Measurements from ENCODE around the gene SLC39A7.
A peak's percentile ranks its signal among the peaks of the same experiment; 100 is the strongest.

SLC39A7 gene

DNA sequence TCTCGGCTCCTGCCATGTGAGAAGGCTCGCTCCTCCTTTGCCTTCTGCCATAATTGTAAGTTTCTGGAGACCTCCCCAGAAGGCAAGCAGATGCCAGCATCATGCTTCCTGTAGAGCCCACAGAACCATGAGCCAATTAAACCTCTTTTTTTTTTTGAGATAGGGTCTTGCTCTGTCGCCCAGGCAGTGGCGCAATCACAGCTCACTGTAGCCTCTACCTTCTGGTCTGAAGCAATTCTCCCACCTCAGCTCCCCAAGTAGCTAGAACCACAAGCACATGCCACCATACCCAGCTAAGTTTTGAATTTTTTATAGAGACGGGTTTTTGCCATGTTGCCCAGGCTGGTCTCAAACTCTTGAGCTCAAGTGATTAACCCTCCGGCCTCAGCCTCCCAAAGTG is 36.2 kb downstream of the SLC39A7 start:
- no peak for DNase-seq (ENCODE audit: low spot score)

DNA sequence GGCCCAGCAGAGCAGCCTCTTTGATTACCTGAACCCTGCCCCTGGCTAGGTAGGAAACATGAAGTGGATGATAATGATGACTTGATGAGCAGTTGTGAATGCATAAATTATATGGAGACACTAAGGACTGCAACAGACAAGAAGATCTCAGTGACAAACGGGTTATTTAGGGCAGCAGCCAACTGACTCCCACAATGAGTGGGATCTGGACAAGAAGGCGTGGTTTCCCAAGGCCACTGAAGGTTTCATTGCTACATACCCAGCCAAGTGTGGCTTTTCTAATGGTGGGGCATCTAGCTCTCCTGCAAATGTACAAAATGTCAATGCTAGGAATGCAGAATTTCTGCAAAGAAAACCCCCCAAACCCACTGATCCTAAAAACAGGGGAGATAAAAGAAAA is 37.1 kb downstream of the SLC39A7 start:
- DNase-seq (ENCODE audit: low spot score): no peak

DNA sequence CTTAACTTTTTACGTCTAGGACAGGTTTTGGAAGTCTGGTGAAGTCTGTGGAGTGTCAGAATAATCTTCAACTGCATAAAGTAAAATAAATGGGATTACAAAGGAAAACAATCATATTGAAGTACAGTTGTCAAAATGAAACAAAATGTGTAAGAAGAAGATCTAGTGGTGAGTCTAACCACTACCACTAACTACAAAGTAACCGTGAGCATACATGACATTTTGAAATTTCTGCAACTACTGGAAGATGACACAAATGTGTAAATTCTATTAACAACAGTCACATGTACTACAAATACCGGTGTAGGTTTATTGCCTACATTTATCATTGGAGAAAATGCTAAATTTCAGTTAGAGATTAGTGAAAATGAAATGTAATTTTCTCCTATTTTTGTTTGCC is 41.3 kb downstream of the SLC39A7 start:
- no peak for DNase-seq (ENCODE audit: low spot score)

DNA sequence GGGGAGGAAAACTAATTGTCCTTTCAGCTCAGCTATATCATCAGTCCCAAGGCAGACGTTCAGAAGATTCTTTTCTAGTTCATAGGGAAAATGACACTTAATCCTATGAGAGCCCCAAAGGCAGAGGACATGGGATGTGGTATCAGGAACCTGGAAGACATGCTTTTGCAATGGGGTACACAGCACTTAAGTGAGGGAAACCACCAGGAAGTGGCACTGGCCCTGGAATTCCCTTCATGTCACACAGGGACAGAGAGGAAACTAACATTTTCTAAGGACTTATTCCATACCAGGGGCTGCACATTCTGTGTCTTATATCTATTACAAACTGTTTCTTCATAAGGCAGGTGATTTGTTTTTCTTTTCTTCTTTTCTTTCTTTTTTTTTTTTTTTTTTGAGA is 42.8 kb downstream of the SLC39A7 start:
- DNase-seq (ENCODE audit: low spot score): no peak

DNA sequence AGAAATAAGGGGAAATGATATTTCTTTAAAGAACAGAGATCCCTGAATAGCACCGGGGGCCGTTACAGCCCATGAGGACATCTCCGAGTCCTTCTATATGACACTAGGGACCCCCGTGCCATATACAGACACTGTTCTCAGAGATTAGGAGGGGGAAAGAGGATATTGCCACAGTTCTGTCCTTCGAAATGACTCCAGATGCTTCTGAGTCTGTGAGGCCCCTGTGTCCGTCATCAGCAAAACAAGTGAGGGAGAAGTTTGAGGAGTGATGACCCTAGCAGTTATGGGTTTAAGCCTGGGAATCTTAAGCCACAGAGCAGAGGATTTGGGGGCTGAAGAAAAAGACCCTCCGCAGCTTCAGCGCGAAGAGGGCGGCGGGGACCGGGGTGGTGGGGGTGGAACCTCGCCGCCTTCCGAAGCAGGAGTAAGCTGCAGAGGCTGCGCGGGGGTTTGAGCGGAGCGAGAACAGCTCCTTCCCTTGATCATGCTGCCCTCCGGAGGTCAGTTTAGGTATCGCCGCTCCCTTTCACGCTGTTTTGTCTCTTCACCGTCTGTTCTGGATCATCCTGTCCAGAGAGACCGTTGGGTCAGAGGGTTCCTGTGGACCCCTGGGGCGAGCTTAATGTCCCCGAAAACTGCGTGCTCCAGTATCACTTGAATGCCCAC is 47.4 kb downstream of the SLC39A7 start:
- DNase-seq (ENCODE audit: low spot score): peak; percentile 94

DNA sequence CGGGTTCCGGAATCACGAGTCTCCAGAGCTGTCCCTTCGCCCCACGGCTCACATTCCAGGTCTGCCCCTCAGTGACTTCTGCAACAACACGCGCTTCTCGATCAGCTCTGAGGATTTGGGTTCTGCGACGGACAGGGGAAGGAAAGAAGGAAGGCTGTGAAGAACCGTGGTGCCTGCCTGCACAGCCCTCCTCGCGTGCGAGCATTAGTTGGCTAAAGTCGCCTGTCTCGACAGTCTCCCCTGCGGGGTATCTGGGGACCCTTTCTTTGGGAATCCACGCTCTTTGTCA is 47.9 kb downstream of the SLC39A7 start:
- peak; percentile 82 for DNase-seq (ENCODE audit: low spot score)

DNA sequence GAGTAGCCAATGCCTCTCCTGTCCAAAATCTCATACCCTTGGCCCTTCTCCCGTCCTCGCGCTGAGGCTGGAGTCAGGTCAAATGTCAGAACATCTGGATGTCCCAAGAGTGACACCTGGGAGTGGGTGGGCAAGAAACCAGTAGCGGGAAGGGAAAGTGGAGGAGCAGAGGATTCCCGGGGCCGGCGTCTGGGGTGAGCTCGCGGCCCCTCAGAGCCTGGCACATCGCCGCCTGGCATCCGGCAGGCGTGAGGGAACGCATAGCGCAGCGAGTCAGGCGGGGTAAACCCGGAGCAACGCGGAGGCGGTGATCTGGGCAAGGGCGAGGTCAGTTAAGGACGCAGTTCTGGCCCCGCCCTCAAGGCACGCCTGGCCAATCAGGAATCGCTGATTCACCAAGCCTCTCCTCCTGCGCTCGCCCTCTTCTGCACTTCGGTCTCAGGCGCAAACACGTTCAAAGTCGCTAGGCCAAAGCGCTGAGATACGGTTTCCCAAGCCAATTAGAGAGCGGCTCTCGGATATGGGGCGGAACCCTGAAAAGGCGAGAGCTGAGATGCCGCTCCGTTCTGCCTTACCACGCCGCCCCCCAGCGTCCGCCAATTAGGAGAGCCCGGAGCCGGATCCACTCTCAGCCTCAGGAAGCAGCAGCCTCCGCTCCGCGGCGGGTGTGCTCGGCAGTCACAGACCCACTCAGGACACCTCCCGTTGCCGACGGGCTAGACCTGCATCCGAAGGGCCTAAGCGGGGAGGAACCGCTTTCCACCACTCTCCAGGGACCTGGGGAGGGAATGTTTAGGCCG is 48.5 kb downstream of the SLC39A7 start:
- peak; percentile 99 for DNase-seq (ENCODE audit: low spot score)

DNA sequence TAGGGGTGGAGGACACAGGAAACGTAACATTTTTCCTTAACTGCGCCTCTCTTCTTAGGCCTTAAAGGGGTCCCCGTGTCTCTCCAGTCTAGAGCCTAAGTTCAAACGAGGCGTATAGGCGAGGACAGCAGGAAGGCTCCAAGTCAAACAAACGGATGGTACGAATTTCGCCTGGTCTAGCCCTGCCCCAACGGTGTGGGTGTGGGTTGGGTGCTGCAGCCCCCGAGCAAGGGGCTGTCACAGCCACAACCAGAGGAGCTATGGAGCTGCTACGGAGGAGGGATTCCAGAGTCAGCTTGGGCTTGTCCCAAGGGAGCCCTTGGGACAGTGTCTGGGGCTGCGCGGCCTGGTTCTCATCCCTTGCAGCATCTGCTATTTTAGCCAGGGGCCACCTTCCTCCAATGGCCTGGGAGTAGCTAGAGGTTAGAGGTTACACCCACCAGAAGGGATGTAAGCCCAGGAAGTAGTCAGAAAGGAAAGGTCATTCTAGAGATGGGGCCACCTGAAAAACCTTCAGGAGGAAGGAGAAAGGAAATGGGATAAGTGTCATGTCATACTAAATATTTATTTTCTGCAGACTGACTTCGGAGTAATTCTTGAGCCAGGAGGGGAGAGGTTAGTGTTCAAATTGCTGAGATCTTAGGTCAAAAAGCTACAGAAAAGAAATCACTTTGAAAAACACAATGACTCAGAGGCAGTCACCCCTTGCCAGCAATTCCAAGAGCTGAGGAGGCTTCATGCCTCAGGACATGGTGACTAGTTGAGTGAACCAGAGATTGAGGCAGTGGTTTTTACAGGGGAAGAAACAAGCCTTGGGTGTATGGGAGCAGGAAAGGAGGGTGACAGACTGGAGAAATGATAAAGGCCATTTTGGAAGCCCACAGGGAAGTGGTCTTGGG is 49.3 kb downstream of the SLC39A7 start:
- DNase-seq (ENCODE audit: low spot score): no peak

DNA sequence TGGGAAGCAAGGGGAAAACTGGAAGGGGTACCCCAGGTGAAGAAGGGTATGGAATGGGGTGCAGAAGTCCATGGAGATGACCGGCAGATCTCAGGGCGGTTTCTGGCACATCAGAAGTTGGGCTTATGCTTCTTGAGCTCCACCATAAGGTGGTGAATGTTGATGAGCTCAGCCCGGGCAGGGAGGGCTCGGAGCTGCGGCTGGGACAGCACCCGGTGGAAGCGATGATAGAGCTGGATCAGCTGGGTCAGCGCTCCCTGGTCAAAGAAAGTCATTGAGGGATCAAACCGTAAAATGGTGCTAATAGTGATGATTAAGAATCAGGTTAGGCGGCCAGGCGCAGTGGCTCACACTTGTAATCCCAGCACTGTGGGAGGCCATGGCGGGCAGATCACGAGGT is 50.1 kb downstream of the SLC39A7 start:
- DNase-seq (ENCODE audit: low spot score): no peak

DNA sequence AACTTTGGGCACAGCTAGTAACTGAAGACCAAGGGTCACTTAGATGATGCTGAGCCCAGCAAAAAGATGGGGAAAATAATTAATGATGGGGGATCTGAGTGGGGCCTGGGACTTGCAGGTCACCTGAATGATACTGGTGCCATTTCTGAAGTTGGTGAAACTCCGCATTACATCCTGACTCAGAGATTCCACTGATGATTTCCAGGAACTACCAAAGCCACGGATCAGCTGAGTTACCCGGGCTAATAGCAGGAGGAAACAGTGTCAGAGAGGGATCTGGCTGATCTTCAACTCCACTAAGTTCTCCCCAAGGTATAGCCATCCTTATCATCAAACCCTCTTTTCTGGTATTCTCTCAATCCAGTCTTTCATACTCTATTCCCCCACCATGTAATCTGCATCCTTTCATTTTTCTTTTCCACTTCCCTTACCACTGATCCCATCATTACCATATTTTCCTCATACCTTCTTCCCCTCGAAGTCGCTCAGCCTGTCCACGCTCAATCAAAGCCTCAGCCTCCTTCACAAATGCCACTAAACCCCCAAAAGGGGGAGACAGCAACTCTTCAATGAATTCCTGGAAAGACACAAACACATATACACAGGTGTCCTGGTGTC is 50.8 kb downstream of the SLC39A7 start:
- peak; percentile 28 for DNase-seq (ENCODE audit: low spot score)

DNA sequence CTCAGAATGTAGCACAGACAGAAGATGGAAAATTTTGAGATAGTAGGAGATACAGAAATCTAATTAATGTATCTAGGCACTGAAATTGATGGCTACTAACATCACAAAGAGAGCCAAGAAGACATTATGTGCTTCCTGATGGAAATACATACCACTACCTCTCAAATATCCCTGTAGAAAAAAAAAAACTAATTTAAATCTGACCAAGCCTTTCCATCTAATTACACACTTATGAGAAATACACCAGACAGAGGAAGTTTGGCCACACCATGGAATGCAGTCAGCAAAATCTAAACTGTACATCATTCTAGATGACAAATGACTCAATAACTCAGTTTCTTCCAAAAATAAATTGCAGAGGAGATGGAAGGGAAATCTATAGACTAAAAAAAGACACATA is 52.1 kb downstream of the SLC39A7 start:
- no peak for DNase-seq (ENCODE audit: low spot score)

Measured in NAMALWA (cell line).